ENCODE data around the gene ZNF106.

The ZNF106 gene

GRCh38 chr15:42453826-42454225 is 37.1 kb downstream of the ZNF106 start:
- H3K9me3 ChIP-seq (ENCODE audit: insufficient read depth, low read depth, low read length) = no peaks in the 10 kb centered on the region
- no peak overlapping the region for H2AFZ ChIP-seq (ENCODE audit: low read length)
- H3K36me3 ChIP-seq (ENCODE audit: insufficient read depth, low read length) = peaks cover 36% of the 10 kb centered on the region; the same call in 1 of the 2 replicates
- H3K9ac ChIP-seq (ENCODE audit: low read depth, low read length, poor library complexity, severe bottlenecking) = no peak overlapping the region
- TF ChIP-seq CTCF (conservative IDR thresholded peaks at IDR 0.05; ENCODE audit: low read length) = no peak
- no peak for TF ChIP-seq EZH2phosphoT487 (IDR thresholded peaks at IDR 0.05; ENCODE audit: borderline replicate concordance)
- H3K27me3 ChIP-seq (ENCODE audit: insufficient read depth, low read length, poor library complexity, severe bottlenecking) = no peaks in the 10 kb centered on the region
- no peaks in the 10 kb centered on the region for H3K9me2 ChIP-seq (replicated peaks; ENCODE audit: low read depth, low read length)
- H3K79me2 ChIP-seq (ENCODE audit: insufficient read depth, low read length) = peaks cover under 1% of the 10 kb centered on the region; the same call in 1 of the 2 replicates
- no peaks in the 10 kb centered on the region for H4K20me1 ChIP-seq (ENCODE audit: insufficient read depth, low read length, poor library complexity, severe bottlenecking)
- H3F3A ChIP-seq (ENCODE audit: low read depth) = no peaks in the 10 kb centered on the region
- H3K4me2 ChIP-seq (ENCODE audit: low read depth, low read length, poor library complexity, severe bottlenecking) = no peak overlapping the region
- no peak overlapping the region for H3K4me3 ChIP-seq (ENCODE audit: low read length, poor library complexity, severe bottlenecking)
- no peaks in the 10 kb centered on the region for H3K4me1 ChIP-seq (ENCODE audit: insufficient read depth, low read length, poor library complexity, severe bottlenecking)

GRCh38 chr15:42450425-42450790 is 40.5 kb downstream of the ZNF106 start:
- Histone ChIP-seq H3K4me2 (ENCODE audit: low read depth, low read length, poor library complexity, severe bottlenecking) (no peak overlapping the region), H3K4me3 (ENCODE audit: low read length, poor library complexity, severe bottlenecking) (no peak overlapping the region), H3K9me3 (ENCODE audit: insufficient read depth, low read depth, low read length) (no peaks in the 10 kb centered on the region), H3K36me3 (ENCODE audit: insufficient read depth, low read length) (peaks cover 64% of the 10 kb centered on the region; the same call in 1 of the 2 replicates), H3K27me3 (ENCODE audit: insufficient read depth, low read length, poor library complexity, severe bottlenecking) (no peaks in the 10 kb centered on the region), H3K9me2 (replicated peaks; ENCODE audit: low read depth, low read length) (no peaks in the 10 kb centered on the region), H3K79me2 (ENCODE audit: insufficient read depth, low read length) (no peaks in the 10 kb centered on the region), H4K20me1 (ENCODE audit: insufficient read depth, low read length, poor library complexity, severe bottlenecking) (no peaks in the 10 kb centered on the region), H3F3A (ENCODE audit: low read depth) (no peaks in the 10 kb centered on the region), H2AFZ (ENCODE audit: low read length) (no peak overlapping the region), H3K9ac (ENCODE audit: low read depth, low read length, poor library complexity, severe bottlenecking) (no peak overlapping the region), H3K4me1 (ENCODE audit: insufficient read depth, low read length, poor library complexity, severe bottlenecking) (no peaks in the 10 kb centered on the region)
- TF ChIP-seq EZH2phosphoT487 (IDR thresholded peaks at IDR 0.05; ENCODE audit: borderline replicate concordance) (no peak), CTCF (conservative IDR thresholded peaks at IDR 0.05; ENCODE audit: low read length) (no peak)

- Histone ChIP-seq H3F3A (ENCODE audit: low read depth) (no peaks in the 10 kb centered on the region), H3K79me2 (ENCODE audit: insufficient read depth, low read length) (no peaks in the 10 kb centered on the region), H3K9me2 (replicated peaks; ENCODE audit: low read depth, low read length) (no peaks in the 10 kb centered on the region), H3K27me3 (ENCODE audit: insufficient read depth, low read length, poor library complexity, severe bottlenecking) (no peaks in the 10 kb centered on the region), H3K36me3 (ENCODE audit: insufficient read depth, low read length) (peaks cover 69% of the 10 kb centered on the region; the same call in 1 of the 2 replicates), H3K4me3 (ENCODE audit: low read length, poor library complexity, severe bottlenecking) (no peak overlapping the region), H3K9me3 (ENCODE audit: insufficient read depth, low read depth, low read length) (no peaks in the 10 kb centered on the region), H4K20me1 (ENCODE audit: insufficient read depth, low read length, poor library complexity, severe bottlenecking) (no peaks in the 10 kb centered on the region), H2AFZ (ENCODE audit: low read length) (no peak overlapping the region), H3K9ac (ENCODE audit: low read depth, low read length, poor library complexity, severe bottlenecking) (no peak overlapping the region), H3K4me2 (ENCODE audit: low read depth, low read length, poor library complexity, severe bottlenecking) (no peak overlapping the region), H3K4me1 (ENCODE audit: insufficient read depth, low read length, poor library complexity, severe bottlenecking) (no peaks in the 10 kb centered on the region)
- TF ChIP-seq EZH2phosphoT487 (IDR thresholded peaks at IDR 0.05; ENCODE audit: borderline replicate concordance) = no peak
- no peak for TF ChIP-seq CTCF (conservative IDR thresholded peaks at IDR 0.05; ENCODE audit: low read length)
Observed at GRCh38 chr15:42449770-42450424, 41.0 kb downstream of the ZNF106 start.
